Measurements from ENCODE around the gene UBL5.

GRCh38 chr19:9838324-9838723, 10.6 kb downstream of the UBL5 start:
- TF ChIP-seq CTCF (conservative IDR thresholded peaks at IDR 0.05 in 1 of 2, IDR thresholded peaks at IDR 0.05 in 1 of 2; ENCODE audit: extremely low read depth in 1 of 2, insufficient read depth in 1 of 2, low read depth in 1 of 2, low read length in 2 of 2) (no peak), EZH2 (IDR thresholded peaks at IDR 0.05; ENCODE audit: borderline replicate concordance, low read length) (no peak)
